MCF 10A (cell line): Measurements from ENCODE around the gene MAGEA2. TPM values are rescaled to one million over a fixed set of nuclear protein-coding genes. Genes with fewer than 3 reads are reported as not detected.

Experiments used
- total RNA-seq: library from RNA; stranded (reverse); gene quantifications from 2 replicates; pipeline ENCODE4 v1.2.3, GENCODE V29; 2022

MAGEA2 gene
- total RNA-seq, 1 experiment from 2014 or later = not detected

Other genes starting within 250 kb of the MAGEA2 start
- 0.05 TPM in 1 of 2 replicates, not detected in the other for gene GABRQ, start 115.9 kb downstream of the MAGEA2 start, total RNA-seq
- gene MAGEA3, start 55.0 kb downstream of the MAGEA2 start, total RNA-seq = not detected in 2 replicates
- gene CSAG2, start 44.6 kb downstream of the MAGEA2 start, total RNA-seq = not detected in 2 replicates
- not detected in 2 replicates for gene MAGEA2B, start 39.2 kb downstream of the MAGEA2 start, total RNA-seq
- gene CSAG1, start 20.1 kb downstream of the MAGEA2 start, total RNA-seq = not detected in 2 replicates
- not detected in 2 replicates for gene MAGEA12, start 20.1 kb downstream of the MAGEA2 start, total RNA-seq
- not detected in 2 replicates for gene CSAG3, start 5.4 kb upstream of the MAGEA2 start, total RNA-seq
- not detected in 2 replicates for gene MAGEA6, start 15.8 kb upstream of the MAGEA2 start, total RNA-seq
- 22.5 and 29.3 TPM in 2 replicates for gene CETN2, start 76.9 kb upstream of the MAGEA2 start, total RNA-seq
- gene NSDHL, start 77.2 kb upstream of the MAGEA2 start, total RNA-seq = 12.8 and 13.7 TPM in 2 replicates
- 14.2 and 17.8 TPM in 2 replicates for gene ZNF185, start 144.2 kb upstream of the MAGEA2 start, total RNA-seq
- not detected in 2 replicates for gene PNMA5, start 240.3 kb upstream of the MAGEA2 start, total RNA-seq